HTR-8/SVneo (cell line): ENCODE data around the gene KRTAP4-1.
A peak's percentile ranks its signal among the peaks of the same experiment; 100 is the strongest.
"Not testable (repeated sequence)": the region's sequence is repeated elsewhere in the genome, so short reads cannot be mapped to it uniquely, and the experiment has no call there.

Experiments used
- DNase-seq: peaks from one replicate; pipeline ENCODE4 v3.0.0; 2011; ENCODE audit warnings: low spot score, mixed read lengths; ENCODE audit not compliant: insufficient read length
- FAIRE-seq: peaks from 2 replicates; lab custom pipeline; 2011; peaks lifted over from hg19 to GRCh38; lab: Jason Lieb, UNC

Gene KRTAP4-1

DNA sequence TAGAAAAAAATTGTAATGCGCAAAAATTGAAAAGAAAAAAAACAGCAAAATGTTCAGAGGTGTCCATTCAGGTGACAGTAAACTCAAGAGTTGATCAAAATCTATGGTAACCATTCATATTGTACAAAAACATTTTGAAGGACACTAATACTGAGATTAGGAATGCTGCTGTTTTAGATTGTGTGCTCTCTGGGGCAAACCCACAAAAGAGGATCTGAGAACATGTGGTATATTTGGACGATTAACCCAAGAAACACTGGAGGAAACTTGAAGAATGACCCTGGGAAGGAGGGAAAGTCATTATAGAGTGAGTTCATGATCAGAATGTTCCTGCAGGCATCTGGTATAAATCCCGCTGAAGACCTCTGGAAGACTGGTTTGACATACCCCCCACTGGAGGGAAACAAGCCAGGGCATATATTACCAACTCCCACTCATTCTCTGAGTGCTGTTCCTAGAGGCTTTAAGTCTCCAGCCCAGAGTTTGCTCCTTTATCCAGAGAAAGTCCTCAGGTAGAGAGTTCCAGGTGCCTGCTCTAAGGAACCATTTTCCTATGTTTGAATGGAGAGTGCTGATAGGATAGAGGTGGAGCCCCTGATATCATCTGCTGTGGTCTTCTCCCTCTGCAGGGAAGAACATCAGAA is 7.8 kb downstream of the KRTAP4-1 start:
- no peak for FAIRE-seq
- DNase-seq, result no peak

DNA sequence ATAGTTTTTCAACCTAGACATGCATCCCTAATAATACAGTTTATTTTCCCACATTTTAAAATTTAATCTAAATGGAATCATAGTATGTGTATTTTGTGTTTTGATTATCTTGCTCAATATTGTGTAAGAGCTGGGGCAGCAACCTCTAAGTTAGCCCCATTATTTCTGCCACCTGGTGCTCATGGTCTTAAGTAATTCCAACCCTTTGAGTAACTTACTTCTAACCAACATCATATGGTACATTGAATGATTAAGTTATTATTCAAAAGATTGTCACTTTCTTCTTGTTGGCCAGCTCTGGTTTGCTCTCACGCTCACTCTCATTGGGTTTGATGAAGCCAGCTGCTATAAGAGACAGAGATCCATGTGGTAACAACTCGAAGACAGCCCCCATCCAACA is 12.8 kb downstream of the KRTAP4-1 start:
- FAIRE-seq, result no peak
- DNase-seq, result no peak

DNA sequence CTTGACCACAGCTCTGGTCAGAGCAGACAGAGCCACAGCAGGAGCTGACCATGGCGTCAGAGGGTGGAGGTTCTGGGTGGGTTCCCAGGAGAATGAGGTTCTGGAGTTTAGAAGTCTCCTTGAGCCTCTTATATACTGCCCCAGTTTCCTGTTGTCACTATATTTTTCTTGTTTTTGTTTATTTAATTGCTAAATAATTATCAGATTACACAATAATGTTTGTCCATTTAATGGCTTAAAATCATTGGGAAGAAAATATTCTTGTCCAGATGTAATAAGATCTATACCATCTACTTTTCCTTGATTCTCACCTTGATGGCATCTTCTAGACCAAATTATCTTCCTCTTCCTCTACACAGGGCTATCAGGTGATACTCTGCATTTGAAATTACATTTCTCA is 16.6 kb downstream of the KRTAP4-1 start, which contains the start of gene KRTAP4-3:
KRTAP4-3 (minus strand) TSS at position 101 of the 400 bp plus-strand sequence; CDS start at position 52, 49 bp downstream.
- no peak for FAIRE-seq
- DNase-seq, result no peak

DNA sequence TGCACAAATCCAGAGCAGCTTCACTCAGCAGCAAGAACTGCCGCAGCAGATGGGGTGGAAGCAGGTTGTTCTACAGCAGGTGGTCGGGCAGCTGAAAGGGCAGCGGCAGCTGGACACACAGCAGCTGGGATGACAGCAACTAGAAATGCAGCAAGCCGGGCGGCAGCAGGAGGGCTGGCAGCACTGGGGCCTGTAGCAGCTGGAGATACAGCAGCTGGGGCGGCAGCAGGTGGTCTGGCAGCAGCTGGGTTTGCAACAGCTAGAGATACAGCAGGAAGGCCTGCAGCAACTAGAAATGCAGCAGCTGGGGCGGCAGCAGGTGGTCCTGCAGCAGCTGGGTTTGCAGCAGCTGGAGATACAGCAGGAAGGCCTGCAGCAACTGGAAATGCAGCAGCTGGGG is 17.1 kb downstream of the KRTAP4-1 start:
- FAIRE-seq, result no peak

DNA sequence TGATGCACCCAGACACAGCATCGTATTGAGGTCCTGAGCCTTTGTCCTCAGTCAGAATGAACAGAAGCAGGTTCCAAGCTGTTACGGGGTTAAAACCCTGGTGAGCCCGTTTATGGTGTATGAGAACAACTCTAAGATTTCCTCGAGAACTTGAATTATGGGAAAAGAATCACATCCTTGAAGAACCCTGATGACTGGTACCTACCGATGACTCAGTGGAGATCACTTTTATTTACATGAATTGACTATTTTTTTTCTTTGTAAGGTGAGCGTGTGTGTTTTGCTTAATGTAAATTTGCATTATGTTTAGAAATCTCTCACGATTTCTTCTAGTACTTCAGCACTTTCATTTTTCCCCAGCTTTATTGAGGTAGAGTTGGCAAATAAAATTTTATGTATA is 20.9 kb downstream of the KRTAP4-1 start:
- DNase-seq, result no peak
- no peak for FAIRE-seq

More for the DNA sequence above, 17.1 kb downstream of the KRTAP4-1 start:
- no peak for DNase-seq

DNA sequence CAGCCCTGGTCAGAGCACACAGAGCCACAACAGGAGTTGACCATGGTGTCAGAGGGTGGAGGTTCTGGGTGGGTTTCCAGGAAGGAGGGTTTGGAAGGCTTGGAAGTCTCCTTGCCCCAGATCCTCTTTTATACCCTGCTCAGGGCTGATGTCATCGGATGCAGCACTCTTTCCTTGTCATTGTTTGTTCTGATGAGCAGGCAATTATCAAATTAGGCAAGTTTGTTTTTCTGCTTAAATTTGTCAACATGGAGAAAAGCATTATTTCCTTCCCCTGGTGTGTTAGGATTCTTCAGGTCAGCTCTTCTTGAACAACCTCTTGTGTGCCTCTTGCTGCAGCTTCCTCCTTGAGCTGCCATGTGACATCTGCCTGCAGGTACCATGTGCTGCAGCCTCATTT is 24.1 kb downstream of the KRTAP4-1 start, which contains the start of gene KRTAP4-4:
KRTAP4-4 (minus strand) TSS at position 101 of the 400 bp plus-strand sequence; CDS start at position 44, 57 bp downstream.
- no peak for FAIRE-seq

DNA sequence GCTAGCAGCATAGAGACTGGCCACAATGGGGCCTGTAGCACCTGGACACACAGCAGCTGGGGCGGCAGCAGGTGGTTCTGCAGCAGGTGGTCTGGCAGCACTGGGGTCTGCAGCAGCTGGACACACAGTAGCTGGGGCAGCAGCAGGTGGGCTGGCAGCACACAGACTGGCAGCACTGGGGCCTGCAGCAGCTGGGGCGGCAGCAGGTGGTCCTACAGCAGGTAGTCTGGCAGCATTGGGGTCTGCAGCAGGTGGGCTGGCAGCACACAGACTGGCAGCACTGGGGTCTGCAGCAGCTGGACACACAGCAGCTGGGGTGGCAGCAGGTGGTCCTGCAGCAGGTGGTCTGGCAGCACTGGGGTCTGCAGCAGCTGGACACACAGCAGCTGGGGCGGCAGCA is 24.5 kb downstream of the KRTAP4-1 start:
- not testable (repeated sequence) for DNase-seq, FAIRE-seq

More for the DNA sequence above, 24.1 kb downstream of the KRTAP4-1 start, which contains the start of gene KRTAP4-4:
- DNase-seq, result no peak

DNA sequence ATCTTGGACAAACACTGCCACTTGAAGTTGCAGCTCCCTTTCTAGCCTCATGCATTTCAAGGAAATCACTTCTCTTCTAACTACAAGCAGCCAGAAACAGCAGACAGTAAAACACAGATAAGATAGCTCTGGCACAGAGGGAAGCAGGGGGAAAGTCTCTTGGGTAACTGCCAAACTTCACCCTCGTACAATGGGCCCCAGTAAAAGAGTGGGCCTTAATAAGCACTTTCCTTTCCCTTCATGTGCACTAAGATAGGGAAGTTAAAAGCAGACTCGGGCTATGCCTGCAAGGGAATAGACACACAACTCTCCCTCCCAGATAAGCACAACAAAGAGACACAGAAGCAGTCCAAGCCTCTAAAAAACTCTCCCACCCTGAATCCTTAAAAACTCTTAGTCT is 30.9 kb downstream of the KRTAP4-1 start:
- peak; percentile 82 for FAIRE-seq
- DNase-seq, result no peak

DNA sequence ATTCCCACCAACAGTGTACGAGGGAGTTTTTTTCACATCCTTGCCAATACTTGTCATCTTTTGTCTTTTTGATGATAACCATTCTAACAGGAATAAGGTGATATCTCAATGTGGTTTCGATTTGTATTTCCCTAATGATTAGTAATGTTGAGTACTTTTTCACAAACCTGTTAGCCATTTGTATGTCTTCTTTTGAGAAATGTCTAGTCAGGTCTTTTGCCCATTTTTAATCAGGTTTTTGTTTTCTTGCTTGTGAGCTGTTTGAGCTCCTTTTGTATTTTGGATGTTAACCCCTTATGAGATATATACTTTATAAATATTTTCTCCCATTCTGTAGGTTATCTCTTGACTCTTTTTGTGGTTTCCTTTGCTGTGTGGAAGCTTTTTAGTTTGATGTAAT is 33.2 kb downstream of the KRTAP4-1 start:
- DNase-seq (no peak), FAIRE-seq (no peak)

DNA sequence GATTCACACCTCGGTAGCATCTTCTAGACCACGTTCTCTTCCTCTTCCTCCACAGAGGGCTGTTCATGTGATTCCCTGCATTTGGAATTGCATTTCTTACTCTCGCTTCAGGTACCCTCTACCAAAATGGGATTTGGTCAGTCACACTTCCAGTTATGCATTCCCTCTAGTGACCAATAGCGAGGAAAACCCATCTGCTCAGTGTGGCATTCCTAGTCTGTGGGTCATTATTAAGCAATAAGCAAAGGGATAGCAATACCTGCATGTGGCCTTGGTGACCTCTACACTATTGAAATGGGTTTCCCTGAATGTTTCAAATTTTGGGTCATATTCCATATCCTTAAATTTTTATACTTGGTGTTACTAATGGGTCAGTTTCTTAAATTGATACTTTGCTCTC is 34.7 kb downstream of the KRTAP4-1 start:
- no peak for DNase-seq
- peak; percentile 66 for FAIRE-seq

DNA sequence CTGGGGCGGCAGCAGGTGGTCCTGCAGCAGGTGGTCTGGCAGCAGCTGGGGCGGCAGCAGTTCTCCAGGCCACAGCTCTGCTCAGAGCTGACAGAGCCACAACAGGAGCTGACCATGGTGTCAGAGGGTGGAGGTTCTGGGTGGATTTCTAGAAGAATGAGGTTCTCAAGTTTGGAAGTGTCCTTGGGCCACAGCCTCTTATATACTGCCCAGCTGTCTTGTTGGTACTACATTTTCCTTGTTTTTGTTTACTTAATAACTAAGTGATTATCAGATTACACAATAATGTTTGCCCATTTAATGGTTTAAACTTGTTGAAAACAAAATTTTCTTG is 35.1 kb downstream of the KRTAP4-1 start, which contains the start of gene KRTAP4-5:
KRTAP4-5 (minus strand) TSS at position 174 of the 334 bp plus-strand sequence; CDS start at position 116, 58 bp downstream.
- FAIRE-seq (peak; percentile 13), DNase-seq (no peak)

DNA sequence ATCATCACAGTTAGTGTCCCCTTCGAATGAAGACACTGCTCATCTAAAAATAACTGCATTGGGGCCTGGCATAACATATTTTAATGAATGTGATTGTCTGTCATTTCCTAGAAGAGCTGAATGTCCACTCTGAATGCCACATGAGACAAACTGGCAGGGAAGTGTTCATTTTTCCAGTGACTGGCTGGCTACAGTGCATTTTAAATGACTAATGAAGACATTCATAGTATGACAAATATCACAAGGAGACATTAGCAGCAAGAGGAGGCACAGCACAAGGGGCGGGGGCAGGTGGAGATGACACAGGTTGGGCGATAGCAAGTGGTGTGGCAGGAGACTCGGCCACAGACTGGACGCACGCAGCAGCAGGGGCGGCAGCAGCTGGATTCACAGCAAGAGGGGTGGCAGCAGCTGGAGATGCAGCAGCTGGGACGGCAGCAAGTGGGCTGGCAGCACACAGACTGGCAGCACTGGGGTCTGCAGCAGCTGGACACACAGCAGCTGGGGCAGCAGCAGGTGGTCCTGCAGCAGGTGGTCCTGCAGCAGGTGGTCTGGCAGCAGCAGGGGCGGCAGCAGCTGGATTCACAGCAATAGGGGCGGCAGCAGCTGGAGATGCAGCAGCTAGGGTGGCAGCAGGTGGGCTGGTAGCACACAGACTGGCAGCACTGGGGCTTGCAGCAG is 35.6 kb downstream of the KRTAP4-1 start:
- peak; percentile 92 for FAIRE-seq
- DNase-seq, result not testable (repeated sequence)

DNA sequence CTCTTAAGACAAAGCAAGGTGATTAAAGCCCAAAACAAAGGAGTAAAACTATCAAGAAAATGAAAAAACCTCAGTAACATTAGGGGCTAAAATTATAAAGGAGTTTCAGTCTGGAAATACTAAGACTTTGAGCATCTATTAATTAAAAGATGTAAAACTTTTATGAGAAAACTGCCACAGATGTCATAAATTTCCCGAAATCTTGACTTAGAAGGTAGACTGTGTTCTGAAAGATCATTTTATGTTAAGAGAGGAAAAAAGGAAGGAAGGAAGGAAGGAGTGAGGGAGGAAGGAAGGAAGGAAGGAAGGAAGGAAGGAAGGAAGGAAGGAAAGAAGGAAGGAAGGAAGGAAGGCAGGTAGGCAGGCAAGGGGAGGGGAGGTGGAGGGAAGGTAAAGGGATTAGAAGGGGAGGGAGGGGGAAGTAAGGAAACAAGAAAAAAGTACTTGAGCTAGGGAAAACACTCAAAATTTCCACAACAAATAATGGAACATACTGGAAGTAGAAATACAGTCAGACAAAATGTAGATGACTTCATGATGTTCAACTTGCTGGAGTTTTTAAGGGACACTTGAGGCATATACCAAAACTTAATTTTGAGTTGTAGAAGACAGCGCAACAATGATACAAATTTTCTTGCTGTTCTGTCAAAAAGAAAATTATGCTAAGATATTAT is 37.0 kb downstream of the KRTAP4-1 start:
- no peak for FAIRE-seq

DNA sequence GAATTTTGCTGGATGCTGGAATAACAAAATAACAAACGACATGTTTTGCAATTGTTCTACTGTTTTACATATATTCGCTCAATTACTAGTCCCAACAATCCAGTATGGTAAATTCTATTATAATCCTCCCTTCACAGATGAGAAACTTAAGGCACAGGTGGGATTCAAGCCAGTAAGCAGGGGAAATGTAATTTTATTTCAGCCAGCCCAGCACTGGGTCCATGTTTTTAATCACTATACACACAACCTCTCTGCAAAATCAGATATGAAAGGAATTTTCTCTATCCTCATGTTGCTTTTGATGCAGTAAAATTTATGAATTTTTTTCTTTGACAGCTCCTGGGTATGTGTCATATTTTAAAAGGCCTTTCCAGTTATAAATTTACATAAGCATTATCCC is 39.5 kb downstream of the KRTAP4-1 start:
- DNase-seq (no peak), FAIRE-seq (no peak)

More for the DNA sequence above, 37.0 kb downstream of the KRTAP4-1 start:
- no peak for DNase-seq

DNA sequence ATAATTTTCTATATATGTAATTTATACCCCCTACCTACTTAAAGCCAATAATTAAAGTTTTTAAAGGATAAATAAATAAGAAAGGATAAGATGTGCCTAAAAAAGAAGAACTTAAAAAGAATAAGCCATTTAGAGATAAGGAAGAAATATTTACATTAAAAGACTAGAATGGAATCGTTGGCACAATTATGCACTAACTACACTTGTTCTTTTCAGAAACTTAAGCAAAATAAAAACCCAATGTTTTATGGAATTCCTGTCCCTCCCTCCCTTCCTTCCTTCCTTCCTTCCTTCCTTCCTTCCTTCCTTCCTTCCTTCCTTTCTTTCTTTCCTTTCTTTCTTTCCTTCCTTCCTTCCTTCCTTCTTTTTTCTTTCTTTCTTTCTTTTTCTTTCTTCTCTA is 39.9 kb downstream of the KRTAP4-1 start:
- DNase-seq, result no peak
- FAIRE-seq, result no peak

DNA sequence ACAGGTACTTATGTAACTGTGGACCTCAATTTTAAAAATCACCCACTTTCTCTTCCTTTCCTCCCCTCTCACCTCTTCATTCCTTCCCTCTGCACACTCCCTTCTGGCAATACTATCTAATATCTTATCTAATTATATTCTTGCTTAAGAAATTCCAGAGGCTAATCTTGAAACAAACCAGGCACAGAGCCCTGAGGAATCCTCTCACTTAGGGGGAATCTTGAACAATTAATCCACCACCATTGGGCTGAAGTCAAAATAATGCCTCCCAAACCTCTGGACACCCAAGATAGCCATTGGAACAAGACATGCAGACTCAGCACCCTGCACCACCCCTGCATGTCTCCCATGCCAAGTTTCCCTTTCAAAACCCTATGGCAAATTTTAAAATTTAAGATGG is 43.4 kb downstream of the KRTAP4-1 start:
- no peak for DNase-seq
- no peak for FAIRE-seq

DNA sequence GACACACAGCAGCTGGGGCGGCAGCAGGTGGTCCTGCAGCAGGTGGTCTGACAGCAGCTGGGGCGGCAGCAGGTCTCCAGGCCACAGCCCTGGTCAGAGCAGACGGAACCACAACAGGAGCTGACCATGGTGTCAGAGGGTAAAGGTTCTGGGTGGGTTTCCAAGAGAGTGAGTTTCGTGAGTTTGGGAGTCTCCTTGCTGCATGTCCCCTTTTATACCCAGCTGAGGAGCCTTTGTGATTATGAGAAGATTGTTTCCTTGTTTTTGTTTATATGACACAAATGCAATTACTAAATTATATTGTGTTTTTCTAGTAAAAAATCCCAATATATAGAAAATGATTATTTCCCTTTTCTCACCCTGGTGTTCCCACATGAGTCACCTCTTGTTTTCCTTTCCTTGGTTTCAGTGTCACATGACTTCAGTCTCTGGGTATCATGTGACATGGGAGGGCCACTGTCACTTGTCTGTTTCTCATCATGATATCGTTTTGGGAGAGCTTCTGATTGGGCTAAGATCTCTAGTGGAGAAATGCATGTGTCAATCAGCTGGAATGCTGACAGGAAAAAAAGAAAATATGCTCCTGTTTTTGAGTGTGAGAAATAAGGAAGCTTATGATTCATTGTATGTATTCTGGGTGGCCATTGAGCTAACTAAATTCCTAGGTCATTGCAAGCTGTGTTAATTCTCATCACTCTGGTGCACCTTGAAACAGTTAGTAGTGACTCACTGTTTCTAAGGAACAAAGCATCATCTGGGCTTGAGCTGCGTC is 44.2 kb downstream of the KRTAP4-1 start, which contains the start of gene KRTAP4-6:
KRTAP4-6 (minus strand) TSS at position 185 of the 772 bp plus-strand sequence; CDS start at position 128, 57 bp downstream.
- FAIRE-seq (peak; percentile 38), DNase-seq (peak; percentile 18)

DNA sequence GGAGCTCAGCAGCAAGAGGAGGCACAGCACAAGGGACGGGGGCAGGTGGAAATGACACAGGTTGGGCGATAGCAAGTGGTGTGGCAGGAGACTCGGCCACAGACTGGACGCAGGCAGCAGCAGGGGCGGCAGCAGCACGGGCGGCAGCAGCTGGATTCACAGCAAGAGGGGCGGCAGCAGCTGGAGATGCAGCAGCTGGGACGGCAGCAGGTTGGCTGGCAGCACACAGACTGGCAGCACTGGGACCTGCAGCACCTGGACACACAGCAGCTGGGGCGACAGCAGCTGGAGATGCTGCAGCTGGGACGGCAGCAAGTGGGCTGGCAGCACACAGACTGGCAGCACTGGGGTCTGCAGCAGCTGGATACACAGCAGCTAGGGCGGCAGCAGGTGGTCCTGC is 44.8 kb downstream of the KRTAP4-1 start:
- not testable (repeated sequence) for DNase-seq
- FAIRE-seq, result peak; percentile 92
